B cell (primary cell): Measurements from ENCODE around the gene MAP2K5. TPM values are rescaled to one million over a fixed set of nuclear protein-coding genes. Genes with fewer than 3 reads are reported as not detected.

Experiments
- ATAC-seq: fragments of 200-7000 bp; cut with Tn5 transposase; one replicate; pipeline ENCODE4 v1.10.0; 2021; ENCODE audit warnings: low read depth, mild to moderate bottlenecking, moderate number of reproducible peaks, moderate library complexity
- CTCF ChIA-PET: fragments of 350-600 bp; sonication (Branson Sonifier 250); formaldehyde crosslinking; loops from one replicate; lab custom pipeline; 2021; ENCODE audit warnings: antibody characterized with exemption, inconsistent platforms; lab: Charles Lee
- POLR2A ChIA-PET: fragments of 350-600 bp; sonication (Branson Sonifier 250); formaldehyde crosslinking; loops from one replicate; lab custom pipeline; 2021; ENCODE audit warnings: antibody characterized with exemption; lab: Charles Lee
- DNase-seq: peaks from one replicate; pipeline ENCODE4 v3.0.0; 2013
- H2AFZ ChIP-seq: 2 replicates; pipeline ENCODE4 v1.6.1; 2012; ENCODE audit warnings: mild to moderate bottlenecking, low read depth, low read length; ENCODE audit not compliant: insufficient read depth, poor library complexity, severe bottlenecking
- H3K27ac ChIP-seq, 2 donors: 1 replicate in 1 of 2; 2 replicates in 1 of 2; pipeline ENCODE4 v1.5.1; 2012 to 2013; ENCODE audit warnings: low read length in 2 of 2, mild to moderate bottlenecking in 2 of 2, moderate library complexity in 1 of 2
- H3K27me3 ChIP-seq, 4 experiments: fragments of 200-600 bp in 1 of 4; sonication (generic) in 1 of 4; replicated peaks in 1 of 4; 1 replicate in 2 of 4; 2 replicates in 2 of 4; pipeline versions ENCODE4 v1.6.1 to v1.7.0; 2013 to 2016; ENCODE audit warnings: low read length in 3 of 4, mild to moderate bottlenecking in 2 of 4, mixed read lengths in 1 of 4, moderate library complexity in 1 of 4; ENCODE audit not compliant: insufficient read depth in 4 of 4, control insufficient read depth in 3 of 4; ENCODE audit errors: control extremely low read depth in 1 of 4
- H3K36me3 ChIP-seq, 2 experiments: replicated peaks in 1 of 2; 1 replicate in 1 of 2; 2 replicates in 1 of 2; pipeline versions ENCODE4 v1.6.1 to v1.7.1; 2013; ENCODE audit warnings: low read length in 1 of 2; ENCODE audit not compliant: insufficient read depth in 2 of 2, control insufficient read depth in 1 of 2; ENCODE audit errors: control extremely low read depth in 1 of 2, extremely low read depth in 1 of 2
- H3K4me1 ChIP-seq, 2 donors: fragments of 200-600 bp in 1 of 2; sonication (generic) in 1 of 2; 1 replicate in 1 of 2; 2 replicates in 1 of 2; pipeline versions ENCODE4 v1.5.1 to v1.6.1; 2013 to 2017; ENCODE audit warnings: low read length in 2 of 2; ENCODE audit not compliant: control insufficient read depth in 2 of 2, insufficient read depth in 2 of 2
- H3K4me2 ChIP-seq: replicated peaks from 2 replicates; pipeline ENCODE3; 2012; ENCODE audit warnings: mild to moderate bottlenecking, low read depth, low read length; ENCODE audit not compliant: poor library complexity, severe bottlenecking
- H3K4me3 ChIP-seq, 5 experiments: fragments of 200-600 bp in 1 of 5; sonication (generic) in 1 of 5; 1 replicate in 3 of 5; 2 replicates in 2 of 5; pipeline versions ENCODE4 v1.5.1 to v1.7.0; 2011 to 2016; ENCODE audit warnings: low read length in 4 of 5, mild to moderate bottlenecking in 4 of 5, low read depth in 2 of 5, control low read depth in 1 of 5, moderate library complexity in 1 of 5; ENCODE audit not compliant: insufficient read depth in 1 of 5; ENCODE audit errors: control extremely low read depth in 1 of 5, extremely low read depth in 1 of 5
- H3K79me2 ChIP-seq: fragments of 200-600 bp; sonication (generic); one replicate; pipeline ENCODE4 v1.6.0; 2016; ENCODE audit warnings: low read length; ENCODE audit not compliant: control insufficient read depth, insufficient read depth
- H3K9ac ChIP-seq: fragments of 200-600 bp; sonication (generic); 2 replicates; pipeline ENCODE4 v1.6.1; 2017; ENCODE audit warnings: mild to moderate bottlenecking, low read length, moderate library complexity
- H3K9me3 ChIP-seq, 3 donors: one replicate each; pipeline versions ENCODE4 v1.6.1 to v1.7.1; 2013; ENCODE audit warnings: low read length in 2 of 3; ENCODE audit not compliant: control insufficient read depth in 2 of 3, insufficient read depth in 1 of 3; ENCODE audit errors: control extremely low read depth in 1 of 3
- H4K20me1 ChIP-seq: 2 replicates; pipeline ENCODE4 v1.6.0; 2012; ENCODE audit warnings: mild to moderate bottlenecking, low read length; ENCODE audit not compliant: insufficient read depth, control insufficient read depth, poor library complexity, severe bottlenecking
- H3K27ac Mint-ChIP-seq: one replicate; pipeline ENCODE4 v1.8.0; 2021; ENCODE audit warnings: mixed read lengths
- H3K27me3 Mint-ChIP-seq: one replicate; pipeline ENCODE4 v1.8.0; 2021; ENCODE audit warnings: mixed read lengths
- H3K4me1 Mint-ChIP-seq: one replicate; pipeline ENCODE4 v1.8.0; 2021; ENCODE audit warnings: mixed read lengths
- H3K4me3 Mint-ChIP-seq: one replicate; pipeline ENCODE4 v1.8.0; 2021; ENCODE audit warnings: mixed read lengths
- H3K9me3 Mint-ChIP-seq: one replicate; pipeline ENCODE4 v1.8.0; 2022; ENCODE audit warnings: mixed read lengths; ENCODE audit not compliant: insufficient read depth
- CTCF ChIP-seq: fragments of 200-600 bp; IDR thresholded peaks from one replicate; pipeline ENCODE4 v1.8.0; 2022; ENCODE audit warnings: antibody characterized with exemption, mild to moderate bottlenecking
- EZH2 ChIP-seq: IDR thresholded peaks from 2 replicates; pipeline ENCODE4 v1.6.1; 2012; ENCODE audit warnings: borderline replicate concordance, low read depth, mild to moderate bottlenecking, moderate library complexity, low read length; ENCODE audit not compliant: insufficient read depth, poor library complexity, severe bottlenecking
- WGBS: methylation state at CpG from one replicate; pipeline ENCODE4 v1.1.5; 2013; ENCODE audit warnings: missing lambda C conversion rate; ENCODE audit not compliant: insufficient coverage; 5-methylcytosine and 5-hydroxymethylcytosine counted together
- intact Hi-C: fragments of 100-400 bp; cut with micrococcal nuclease; formaldehyde crosslinking; loops from one replicate; pipeline ENCODE4 v1.10.0; 2022
- polyA plus RNA-seq: library from polyadenylated mRNA; depleted of rRNA; stranded (reverse); fragments of >200 nt; gene quantifications from 2 replicates; pipeline ENCODE4 v1.2.3, GENCODE V29; 2012
- total RNA-seq, 2 donors: library from RNA; stranded (reverse); fragments of 120-200 nt in 1 of 2; gene quantifications; 1 replicate in 1 of 2; 2 replicates in 1 of 2; pipeline versions ENCODE4 v1.2.3 to v1.2.4, GENCODE V29; 2013 to 2022

The MAP2K5 gene
- total and polyA plus RNA-seq, 2 donors (not counting 1 experiment from before 2014, with no cell fraction given) = 11.1 to 40.0 TPM

- H3K27ac ChIP-seq = no peak overlapping the region
- TF ChIP-seq EZH2 (no peak), CTCF (no peak)
- no peak for DNase-seq
- Mint-ChIP-seq H3K27me3 (no peaks in the 10 kb centered on the region), H3K9me3 (no peaks in the 10 kb centered on the region), H3K4me1 (peaks cover 22% of the 10 kb centered on the region), H3K4me3 (no peak overlapping the region), H3K27ac (no peak overlapping the region)
- H3K9ac ChIP-seq = no peak overlapping the region
- no peaks in the 10 kb centered on the region for H3K9me3 ChIP-seq
- no peaks in the 10 kb centered on the region for H4K20me1 ChIP-seq
- peaks cover 14 to 19% of the 10 kb centered on the region in 2 donors for H3K4me1 ChIP-seq
- intact Hi-C loops = no loop called here
- ChIA-PET POLR2A (no interaction called here), CTCF (interaction anchor here (1.6 kb wide), 1 partner anchor 12 kb away, joined by 9 read pairs; no protein-coding TSS in a partner anchor)
- no peak for ATAC-seq
- H3K27me3 ChIP-seq = no peaks in the 10 kb centered on the region
- H3K4me3 ChIP-seq = no peak overlapping the region
- H3K79me2 ChIP-seq = peaks cover 4% of the 10 kb centered on the region
- WGBS = 92% methylated on average over 2 of the region's 7 CpGs
- H2AFZ ChIP-seq = no peak overlapping the region
- H3K36me3 ChIP-seq = peaks cover 0 to 4% of the 10 kb centered on the region in 2 experiments
- H3K4me2 ChIP-seq = no peak overlapping the region
Measured at GRCh38 chr15:67771189-67771800, 228.8 kb downstream of the MAP2K5 start.

- Histone ChIP-seq H3K36me3 (peaks cover 0 to 2% of the 10 kb centered on the region in 2 experiments), H3K9me3 (no peaks in the 10 kb centered on the region), H3K79me2 (no peaks in the 10 kb centered on the region), H3K9ac (no peak overlapping the region), H2AFZ (no peak overlapping the region), H3K4me1 (peaks cover 2 to 6% of the 10 kb centered on the region in 2 donors), H3K27ac (no peak overlapping the region), H4K20me1 (no peaks in the 10 kb centered on the region), H3K4me3 (no peak overlapping the region), H3K4me2 (no peak overlapping the region), H3K27me3 (no peaks in the 10 kb centered on the region)
- TF ChIP-seq EZH2 = no peak
- TF ChIP-seq CTCF = no peak
- no peaks in the 10 kb centered on the region for H3K27me3 Mint-ChIP-seq
- WGBS = 100% methylated on average over 2 of the region's 3 CpGs
- CTCF ChIA-PET = interaction anchor here (1.4 kb wide), 1 partner anchor 63 kb away, joined by 3 read pairs; no protein-coding TSS in a partner anchor
- H3K27ac Mint-ChIP-seq = no peak overlapping the region
- DNase-seq (no peak), ATAC-seq (no peak)
- peaks cover 7% of the 10 kb centered on the region for H3K4me1 Mint-ChIP-seq
- H3K4me3 Mint-ChIP-seq = no peak overlapping the region
- POLR2A ChIA-PET = no interaction called here
- intact Hi-C loops = no loop called here
- H3K9me3 Mint-ChIP-seq = no peaks in the 10 kb centered on the region
Measured at GRCh38 chr15:67774626-67775025, 232.1 kb downstream of the MAP2K5 start.
